Measurements from ENCODE around the gene CYP3A7.
A peak's percentile ranks its signal among the peaks of the same experiment; 100 is the strongest.

CYP3A7 gene

DNA sequence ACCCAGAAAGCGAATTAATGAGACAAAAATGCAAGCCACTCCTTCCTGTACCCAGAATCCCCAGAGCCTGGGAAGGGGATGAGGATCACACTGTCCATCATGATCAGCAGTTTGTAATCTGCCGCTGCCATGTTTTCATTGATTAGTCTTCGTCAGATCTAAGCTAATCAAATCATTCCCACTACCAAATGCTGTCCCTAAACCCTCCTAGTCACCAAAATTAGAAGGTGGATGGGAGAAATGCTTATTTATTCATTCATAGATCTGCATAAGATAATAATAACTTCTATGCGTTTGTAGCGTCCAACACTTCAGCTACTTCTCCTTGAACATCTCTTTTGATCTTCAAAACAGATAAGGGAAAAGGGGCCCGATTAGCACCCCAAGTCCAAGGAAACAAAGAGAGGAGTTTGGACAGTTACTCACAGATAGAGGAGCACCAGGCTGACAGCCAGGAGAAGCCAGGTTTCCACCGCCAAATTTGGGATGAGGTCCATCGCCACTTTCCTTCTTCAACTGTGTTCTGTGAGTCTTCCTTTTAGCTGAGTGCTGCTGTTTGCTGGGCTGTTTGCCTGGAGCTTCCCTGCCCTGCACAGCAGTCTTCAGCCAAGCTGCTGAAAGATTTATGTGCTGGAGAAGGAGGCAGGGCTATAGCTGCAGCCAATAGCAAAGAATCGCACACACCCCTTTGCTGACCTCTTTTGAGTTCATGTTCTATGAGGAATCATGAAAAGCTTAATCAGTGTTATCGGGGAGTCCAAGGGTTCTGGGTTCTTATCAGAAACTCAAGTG, 55.4 kb downstream of the CYP3A7 start, which contains the start of gene CYP3A5:
CYP3A5 (minus strand) TSS at position 597 of the 792 bp plus-strand sequence; CDS start at position 497, 100 bp downstream.
- TF ChIP-seq, protein P1, sequence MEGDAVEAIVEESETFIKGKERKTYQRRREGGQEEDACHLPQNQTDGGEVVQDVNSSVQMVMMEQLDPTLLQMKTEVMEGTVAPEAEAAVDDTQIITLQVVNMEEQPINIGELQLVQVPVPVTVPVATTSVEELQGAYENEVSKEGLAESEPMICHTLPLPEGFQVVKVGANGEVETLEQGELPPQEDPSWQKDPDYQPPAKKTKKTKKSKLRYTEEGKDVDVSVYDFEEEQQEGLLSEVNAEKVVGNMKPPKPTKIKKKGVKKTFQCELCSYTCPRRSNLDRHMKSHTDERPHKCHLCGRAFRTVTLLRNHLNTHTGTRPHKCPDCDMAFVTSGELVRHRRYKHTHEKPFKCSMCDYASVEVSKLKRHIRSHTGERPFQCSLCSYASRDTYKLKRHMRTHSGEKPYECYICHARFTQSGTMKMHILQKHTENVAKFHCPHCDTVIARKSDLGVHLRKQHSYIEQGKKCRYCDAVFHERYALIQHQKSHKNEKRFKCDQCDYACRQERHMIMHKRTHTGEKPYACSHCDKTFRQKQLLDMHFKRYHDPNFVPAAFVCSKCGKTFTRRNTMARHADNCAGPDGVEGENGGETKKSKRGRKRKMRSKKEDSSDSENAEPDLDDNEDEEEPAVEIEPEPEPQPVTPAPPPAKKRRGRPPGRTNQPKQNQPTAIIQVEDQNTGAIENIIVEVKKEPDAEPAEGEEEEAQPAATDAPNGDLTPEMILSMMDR (IDR thresholded peaks at IDR 0.05; ENCODE audit: low read length, missing control alignments) = no peak
- no peak for DNase-seq (ENCODE audit: low read depth)

GRCh38 chr7:99679032-99679399, 56.0 kb downstream of the CYP3A7 start:
- peak; percentile 5 for DNase-seq (ENCODE audit: low read depth)
- H3K4me3 ChIP-seq (replicated peaks; ENCODE audit: low read depth, low read length) = no peak overlapping the region
- TF ChIP-seq, protein P1 (IDR thresholded peaks at IDR 0.05; ENCODE audit: low read length, missing control alignments) = no peak

More for the DNA sequence above, 55.4 kb downstream of the CYP3A7 start, which contains the start of gene CYP3A5:
- H3K4me3 ChIP-seq (replicated peaks; ENCODE audit: low read depth, low read length) = no peak within 1 kb of the TSS

- TF ChIP-seq, protein P1 (IDR thresholded peaks at IDR 0.05; ENCODE audit: low read length, missing control alignments) = no peak
- no peak overlapping the region for H3K4me3 ChIP-seq (replicated peaks; ENCODE audit: low read depth, low read length)
Observed at GRCh38 chr7:99677648-99678045, 57.3 kb downstream of the CYP3A7 start.

GRCh38 chr7:99677013-99677647, 57.9 kb downstream of the CYP3A7 start:
- DNase-seq (ENCODE audit: low read depth) = no peak
- TF ChIP-seq, protein P1 (IDR thresholded peaks at IDR 0.05; ENCODE audit: low read length, missing control alignments) = no peak
- no peak overlapping the region for H3K4me3 ChIP-seq (replicated peaks; ENCODE audit: low read depth, low read length)

More at GRCh38 chr7:99677648-99678045, 57.3 kb downstream of the CYP3A7 start:
- no peak for DNase-seq (ENCODE audit: low read depth)

DNA sequence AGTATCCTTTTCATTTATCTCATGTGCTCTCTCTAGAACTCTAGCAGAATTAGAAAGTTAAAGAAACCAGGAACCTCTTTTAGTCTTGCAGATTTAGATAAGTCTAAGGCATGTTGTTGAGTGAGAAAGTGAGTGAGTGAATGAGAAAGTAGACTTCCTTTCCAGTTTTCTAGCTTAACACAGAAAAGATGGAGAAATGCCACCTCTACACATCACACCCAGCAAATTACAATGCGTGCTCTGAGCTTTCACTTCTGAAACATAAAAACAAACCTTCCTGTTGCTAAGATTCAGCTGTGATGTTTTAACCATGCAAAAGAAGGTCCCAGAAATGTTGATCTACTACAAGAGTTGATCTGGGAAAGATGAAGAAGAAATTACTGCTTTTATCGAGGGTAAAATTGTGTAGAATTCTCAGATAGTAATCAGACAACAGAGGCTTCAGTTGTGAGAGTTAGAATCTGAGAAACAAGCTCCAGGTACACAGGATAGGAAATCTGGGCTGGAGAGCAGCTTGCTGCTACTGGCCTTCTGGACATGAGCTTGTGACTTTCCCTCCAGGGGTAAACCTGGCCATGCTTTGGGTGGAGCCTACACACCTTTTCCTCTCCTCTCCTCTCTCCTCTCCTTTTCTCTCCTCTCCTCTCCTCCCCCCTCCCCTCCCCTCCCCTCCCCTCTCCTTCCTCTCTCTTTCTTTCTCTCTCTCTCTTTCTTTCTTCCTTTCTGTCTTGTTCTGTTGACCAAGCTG, 59.8 kb downstream of the CYP3A7 start:
- DNase-seq (ENCODE audit: low read depth) = no peak
- TF ChIP-seq, protein P1 (IDR thresholded peaks at IDR 0.05; ENCODE audit: low read length, missing control alignments) = no peak
- H3K4me3 ChIP-seq (replicated peaks; ENCODE audit: low read depth, low read length) = no peak overlapping the region

DNA sequence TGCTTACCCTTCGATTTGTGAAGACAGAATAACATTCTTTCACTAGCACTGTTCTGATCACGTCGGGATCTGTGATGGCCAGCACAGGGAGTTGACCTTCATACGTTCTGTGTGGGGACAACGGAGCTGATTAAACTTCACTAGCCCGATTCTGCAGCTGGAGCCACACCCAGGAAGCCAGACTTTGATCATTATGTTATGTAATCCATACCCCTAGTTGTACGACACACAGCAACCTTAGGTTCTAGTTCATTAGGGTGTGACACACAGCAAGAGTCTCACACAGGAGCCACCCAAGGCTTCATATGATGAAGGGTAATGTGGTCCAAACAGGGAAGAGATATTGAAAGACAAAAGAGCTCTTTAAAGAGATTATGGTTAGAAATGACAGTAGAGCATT, 62.4 kb downstream of the CYP3A7 start:
- DNase-seq (ENCODE audit: low read depth) = no peak
- TF ChIP-seq, protein P1 (IDR thresholded peaks at IDR 0.05; ENCODE audit: low read length, missing control alignments) = no peak
- H3K4me3 ChIP-seq (replicated peaks; ENCODE audit: low read depth, low read length) = no peak overlapping the region

All from fibroblast of pulmonary artery (primary cell).